HepG2 (cell line): ENCODE measurements around the gene SPSB1. TPM values are rescaled to one million over a fixed set of nuclear protein-coding genes. Genes with fewer than 3 reads are reported as not detected.

Experiments used
- CBX2 ChIP-seq, 2 experiments: fragments of 200-600 bp in 1 of 2; sonication (generic); formaldehyde crosslinking in 1 of 2; IDR thresholded peaks; 2 replicates each; pipeline versions ENCODE4 v1.7.0 to v1.8.1; 2018 to 2022; ENCODE audit warnings: low read depth in 2 of 2, low read length in 1 of 2, mild to moderate bottlenecking in 1 of 2, missing genetic modification reagents in 1 of 2
- DNMT1 ChIP-seq: sonication (generic); formaldehyde crosslinking; IDR thresholded peaks from 2 replicates; pipeline ENCODE4 v1.5.1; 2020; ENCODE audit warnings: mild to moderate bottlenecking, missing genetic modification reagents
- FOXO1 ChIP-seq: sonication (generic); formaldehyde crosslinking; IDR thresholded peaks from 2 replicates; pipeline ENCODE4 v1.4.0; 2020; ENCODE audit warnings: missing genetic modification reagents
- GATA4 ChIP-seq: sonication (generic); IDR thresholded peaks from 2 replicates; pipeline ENCODE4 v1.6.1; 2016; ENCODE audit warnings: antibody characterized with exemption, low read depth, borderline replicate concordance
- IKZF5 ChIP-seq: IDR thresholded peaks from 2 replicates; pipeline ENCODE4 v1.6.1; 2018; ENCODE audit warnings: missing genetic modification reagents, mild to moderate bottlenecking, missing compliant biosample characterization
- JARID2 ChIP-seq: sonication (generic); formaldehyde crosslinking; IDR thresholded peaks from 2 replicates; pipeline ENCODE4 v1.8.1; 2023; ENCODE audit warnings: missing genetic modification reagents, inconsistent platforms; ENCODE audit not compliant: insufficient replicate concordance
- KLF6 ChIP-seq: IDR thresholded peaks from 2 replicates; pipeline ENCODE4 v1.8.0; 2016; ENCODE audit warnings: missing biosample characterization, missing genetic modification reagents
- MYPOP ChIP-seq: sonication (generic); formaldehyde crosslinking; IDR thresholded peaks from 2 replicates; pipeline ENCODE4 v1.8.1; 2023; ENCODE audit warnings: mild to moderate bottlenecking, moderate library complexity, missing genetic modification reagents
- NCOR1 ChIP-seq: fragments of 200-600 bp; sonication (generic); IDR thresholded peaks from 2 replicates; pipeline ENCODE4 v1.7.0; 2017; ENCODE audit warnings: antibody characterized with exemption, low read length, borderline replicate concordance
- NFE2L1 ChIP-seq: sonication (generic); formaldehyde crosslinking; IDR thresholded peaks from 2 replicates; pipeline ENCODE4 v1.4.0; 2020; ENCODE audit warnings: missing genetic modification reagents, mild to moderate bottlenecking, borderline replicate concordance
- NR2F2 ChIP-seq: IDR thresholded peaks from 2 replicates; pipeline ENCODE4 v1.6.1; 2012; ENCODE audit warnings: low read depth, inconsistent platforms, borderline replicate concordance
- PHF20 ChIP-seq: sonication (generic); formaldehyde crosslinking; IDR thresholded peaks from 2 replicates; pipeline ENCODE4 v1.5.0; 2020; ENCODE audit warnings: mild to moderate bottlenecking, missing genetic modification reagents
- SCMH1 ChIP-seq: sonication (generic); formaldehyde crosslinking; IDR thresholded peaks from 2 replicates; pipeline ENCODE4 v1.9.0; 2021; ENCODE audit warnings: missing genetic modification reagents, mild to moderate bottlenecking, borderline replicate concordance
- ZBTB20 ChIP-seq: sonication (generic); formaldehyde crosslinking; IDR thresholded peaks from 2 replicates; pipeline ENCODE4 v1.8.1; 2023; ENCODE audit warnings: missing genetic modification reagents, low read depth, mild to moderate bottlenecking, borderline replicate concordance
- ZHX2 ChIP-seq, 2 experiments: sonication (generic) in 1 of 2; formaldehyde crosslinking in 1 of 2; IDR thresholded peaks; 2 replicates each; pipeline versions ENCODE4 v1.6.1 to v1.9.0; 2014 to 2022; ENCODE audit warnings: antibody characterized with exemption in 1 of 2, borderline replicate concordance in 1 of 2, inconsistent platforms in 1 of 2, low read depth in 1 of 2, missing genetic modification reagents in 1 of 2
- ZNF496 ChIP-seq: sonication (generic); formaldehyde crosslinking; IDR thresholded peaks from 2 replicates; pipeline ENCODE4 v1.8.1; 2023; ENCODE audit warnings: mild to moderate bottlenecking, moderate library complexity, missing genetic modification reagents; ENCODE audit not compliant: insufficient replicate concordance
- polyA plus RNA-seq, 8 experiments: library from polyadenylated mRNA; depleted of rRNA in 3 of 8; stranded (reverse) in 7 of 8; unstranded in 1 of 8; fragments of >200 nt; fragmentation: Illumina TruSeq in 4 of 8; extraction: Trizol in 4 of 8; gene quantifications; 2 replicates each; pipeline versions ENCODE4 v1.2.1 to v1.2.3, GENCODE V29; 2011 to 2016; ENCODE audit warnings: low read depth in 4 of 8, missing spikeins in 1 of 8, mixed read lengths in 1 of 8; ENCODE audit not compliant: insufficient read depth in 1 of 8
- total RNA-seq, 5 experiments: library from RNA; depleted of rRNA; stranded (reverse); fragments of >200 nt; fragmentation: Illumina TruSeq; extraction: Trizol; gene quantifications; 2 replicates each; pipeline ENCODE4 v1.2.3, GENCODE V29; 2016; ENCODE audit warnings: low read depth in 1 of 5
- TF ChIP-seq, protein P1 (sequence below): sonication (generic); formaldehyde crosslinking; IDR thresholded peaks from 2 replicates; pipeline ENCODE4; 2020; ENCODE audit warnings: missing genetic modification reagents, mild to moderate bottlenecking, borderline replicate concordance

SPSB1 gene
- total and polyA plus RNA-seq, 2 of the 13 experiments (the other 11 are each of a cell fraction or from before 2014, with no cell fraction given): 5.0 to 8.0 TPM

GRCh38 chr1:9279172-9279840 is 13.4 kb upstream of the SPSB1 start (continued):
- no peak for TF ChIP-seq NFE2L1 (CRISPR knock-in tag)
- TF ChIP-seq JARID2: no peak
- TF ChIP-seq, protein P1, sequence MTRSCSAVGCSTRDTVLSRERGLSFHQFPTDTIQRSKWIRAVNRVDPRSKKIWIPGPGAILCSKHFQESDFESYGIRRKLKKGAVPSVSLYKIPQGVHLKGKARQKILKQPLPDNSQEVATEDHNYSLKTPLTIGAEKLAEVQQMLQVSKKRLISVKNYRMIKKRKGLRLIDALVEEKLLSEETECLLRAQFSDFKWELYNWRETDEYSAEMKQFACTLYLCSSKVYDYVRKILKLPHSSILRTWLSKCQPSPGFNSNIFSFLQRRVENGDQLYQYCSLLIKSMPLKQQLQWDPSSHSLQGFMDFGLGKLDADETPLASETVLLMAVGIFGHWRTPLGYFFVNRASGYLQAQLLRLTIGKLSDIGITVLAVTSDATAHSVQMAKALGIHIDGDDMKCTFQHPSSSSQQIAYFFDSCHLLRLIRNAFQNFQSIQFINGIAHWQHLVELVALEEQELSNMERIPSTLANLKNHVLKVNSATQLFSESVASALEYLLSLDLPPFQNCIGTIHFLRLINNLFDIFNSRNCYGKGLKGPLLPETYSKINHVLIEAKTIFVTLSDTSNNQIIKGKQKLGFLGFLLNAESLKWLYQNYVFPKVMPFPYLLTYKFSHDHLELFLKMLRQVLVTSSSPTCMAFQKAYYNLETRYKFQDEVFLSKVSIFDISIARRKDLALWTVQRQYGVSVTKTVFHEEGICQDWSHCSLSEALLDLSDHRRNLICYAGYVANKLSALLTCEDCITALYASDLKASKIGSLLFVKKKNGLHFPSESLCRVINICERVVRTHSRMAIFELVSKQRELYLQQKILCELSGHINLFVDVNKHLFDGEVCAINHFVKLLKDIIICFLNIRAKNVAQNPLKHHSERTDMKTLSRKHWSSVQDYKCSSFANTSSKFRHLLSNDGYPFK (CRISPR knock-in tag): no peak
- TF ChIP-seq DNMT1: no peak
- no peak for TF ChIP-seq ZHX2 (IDR thresholded peaks at IDR 0.05; ENCODE audit: low read depth)
- TF ChIP-seq ZHX2 (CRISPR knock-in tag; IDR thresholded peaks at IDR 0.05; ENCODE audit: borderline replicate concordance): no peak
- no peak for TF ChIP-seq ZNF496
- no peak for TF ChIP-seq NR2F2
- no peak for TF ChIP-seq ZBTB20 (CRISPR knock-in tag)
- TF ChIP-seq MYPOP (CRISPR knock-in tag): no peak
- 0 out of 2 replicates have a peak, but pooled peaks have one; percentile 20 for TF ChIP-seq NCOR1
- no peak for TF ChIP-seq IKZF5 (CRISPR knock-in tag)
- 0 out of 2 replicates have a peak, but pooled peaks have one; percentile 25 for TF ChIP-seq KLF6 (CRISPR knock-in tag)
- no peak for TF ChIP-seq GATA4
- TF ChIP-seq CBX2 (IDR thresholded peaks at IDR 0.05; ENCODE audit: low read depth, low read length): no peak
- no peak for TF ChIP-seq CBX2 (CRISPR knock-in tag; IDR thresholded peaks at IDR 0.05; ENCODE audit: low read depth)
- TF ChIP-seq SCMH1 (CRISPR knock-in tag): no peak
- TF ChIP-seq PHF20 (CRISPR knock-in tag): no peak
- TF ChIP-seq FOXO1 (CRISPR knock-in tag): no peak
